ENCODE results near the gene GZMM. TPM values are rescaled to one million over a fixed set of nuclear protein-coding genes. Genes with fewer than 3 reads are reported as not detected.

The GZMM gene
- total RNA-seq, 1 donor from 2014 or later: not detected

GRCh38 chr19:567296-567900 lies 23.5 kb downstream of the GZMM start:
- no peak overlapping the region for H3K27ac ChIP-seq
- Mint-ChIP-seq H3K4me1 (peaks cover 13% of the 10 kb centered on the region), H3K9me3 (peaks cover 22% of the 10 kb centered on the region), H3K4me3 (no peak overlapping the region), H3K36me3 (peaks cover 26% of the 10 kb centered on the region), H3K27me3 (ENCODE audit: insufficient read depth, low read depth) (peaks cover 13% of the 10 kb centered on the region), H3K27ac (peak overlapping the region; percentile 74)
- no peak for DNase-seq (ENCODE audit: low spot score)
- no peaks in the 10 kb centered on the region for H3K4me1 ChIP-seq
- H3K9me3 ChIP-seq (ENCODE audit: low read depth): no peaks in the 10 kb centered on the region
- no peak overlapping the region for H3K4me3 ChIP-seq
- no peak overlapping the region for H2AFZ ChIP-seq (replicated peaks)
- no peak for TF ChIP-seq EZH2phosphoT487 (IDR thresholded peaks at IDR 0.05)
- TF ChIP-seq, protein P1, sequence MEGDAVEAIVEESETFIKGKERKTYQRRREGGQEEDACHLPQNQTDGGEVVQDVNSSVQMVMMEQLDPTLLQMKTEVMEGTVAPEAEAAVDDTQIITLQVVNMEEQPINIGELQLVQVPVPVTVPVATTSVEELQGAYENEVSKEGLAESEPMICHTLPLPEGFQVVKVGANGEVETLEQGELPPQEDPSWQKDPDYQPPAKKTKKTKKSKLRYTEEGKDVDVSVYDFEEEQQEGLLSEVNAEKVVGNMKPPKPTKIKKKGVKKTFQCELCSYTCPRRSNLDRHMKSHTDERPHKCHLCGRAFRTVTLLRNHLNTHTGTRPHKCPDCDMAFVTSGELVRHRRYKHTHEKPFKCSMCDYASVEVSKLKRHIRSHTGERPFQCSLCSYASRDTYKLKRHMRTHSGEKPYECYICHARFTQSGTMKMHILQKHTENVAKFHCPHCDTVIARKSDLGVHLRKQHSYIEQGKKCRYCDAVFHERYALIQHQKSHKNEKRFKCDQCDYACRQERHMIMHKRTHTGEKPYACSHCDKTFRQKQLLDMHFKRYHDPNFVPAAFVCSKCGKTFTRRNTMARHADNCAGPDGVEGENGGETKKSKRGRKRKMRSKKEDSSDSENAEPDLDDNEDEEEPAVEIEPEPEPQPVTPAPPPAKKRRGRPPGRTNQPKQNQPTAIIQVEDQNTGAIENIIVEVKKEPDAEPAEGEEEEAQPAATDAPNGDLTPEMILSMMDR (IDR thresholded peaks at IDR 0.05): no peak
- no peak for TF ChIP-seq EZH2 (IDR thresholded peaks at IDR 0.05)
- no peak overlapping the region for H3K4me2 ChIP-seq
- H3F3A ChIP-seq (ENCODE audit: low read depth): peaks cover 20% of the 10 kb centered on the region
- H3K9ac ChIP-seq: no peak overlapping the region
- H4K20me1 ChIP-seq (ENCODE audit: low read depth): no peaks in the 10 kb centered on the region
- no peaks in the 10 kb centered on the region for H3K36me3 ChIP-seq
- H3K27me3 ChIP-seq: peaks cover 8% of the 10 kb centered on the region
- peaks cover under 1% of the 10 kb centered on the region for H3K79me2 ChIP-seq (ENCODE audit: low read depth)

GRCh38 chr19:570251-570686 lies 26.4 kb downstream of the GZMM start:
- H3K4me1 Mint-ChIP-seq: peaks cover 29% of the 10 kb centered on the region
- Histone ChIP-seq H3K4me1 (peaks cover 11% of the 10 kb centered on the region), H3K9ac (no peak overlapping the region), H3K9me3 (ENCODE audit: low read depth) (no peaks in the 10 kb centered on the region), H3K27ac (no peak overlapping the region), H3K4me3 (no peak overlapping the region), H3K36me3 (no peaks in the 10 kb centered on the region), H4K20me1 (ENCODE audit: low read depth) (peaks cover 28% of the 10 kb centered on the region), H2AFZ (replicated peaks) (no peak overlapping the region), H3K4me2 (no peak overlapping the region), H3K27me3 (peaks cover 8% of the 10 kb centered on the region), H3K79me2 (ENCODE audit: low read depth) (peaks cover 29% of the 10 kb centered on the region), H3F3A (ENCODE audit: low read depth) (peaks cover 43% of the 10 kb centered on the region)
- no peak overlapping the region for H3K4me3 Mint-ChIP-seq
- TF ChIP-seq EZH2 (IDR thresholded peaks at IDR 0.05) (no peak), EZH2phosphoT487 (IDR thresholded peaks at IDR 0.05) (no peak)
- TF ChIP-seq, protein P1 (IDR thresholded peaks at IDR 0.05): no peak
- H3K36me3 Mint-ChIP-seq: peaks cover 18% of the 10 kb centered on the region
- H3K27me3 Mint-ChIP-seq (ENCODE audit: insufficient read depth, low read depth): peaks cover 13% of the 10 kb centered on the region
- DNase-seq (ENCODE audit: low spot score): no peak
- peaks cover 13% of the 10 kb centered on the region for H3K9me3 Mint-ChIP-seq
- H3K27ac Mint-ChIP-seq: no peak overlapping the region

DNA sequence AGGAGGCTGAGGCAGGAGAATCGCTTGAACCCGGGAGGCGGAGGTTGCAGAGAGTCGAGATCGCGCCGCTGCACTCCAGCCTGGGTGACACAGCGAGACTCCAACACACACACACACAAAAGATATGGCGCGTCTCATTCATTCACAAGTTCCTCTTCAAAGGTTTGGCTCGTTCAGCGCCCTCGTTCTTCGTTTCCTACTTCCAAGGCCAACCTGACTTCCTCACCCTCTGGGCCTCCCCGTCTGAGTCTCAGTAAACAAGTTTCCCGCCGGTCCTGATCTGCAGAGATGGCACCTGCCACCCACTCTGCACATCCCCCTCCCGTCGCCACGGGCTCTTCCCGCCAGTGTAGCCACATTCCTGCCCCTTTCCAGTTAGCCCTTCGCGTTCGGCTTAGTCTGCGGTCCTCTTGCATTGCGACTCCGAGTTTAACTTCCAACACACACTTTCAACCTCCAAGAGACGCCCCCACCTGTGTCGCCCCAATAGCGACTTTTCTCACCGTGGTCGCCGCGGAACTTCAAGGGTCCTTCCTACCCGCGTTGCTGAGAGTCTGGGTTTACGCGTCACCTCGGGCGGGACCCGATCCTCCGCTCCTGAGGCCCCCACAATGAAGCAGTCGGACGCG lies 27.2 kb downstream of the GZMM start:
- Mint-ChIP-seq H3K27me3 (ENCODE audit: insufficient read depth, low read depth) (peaks cover 13% of the 10 kb centered on the region), H3K4me3 (peak overlapping the region; percentile 96), H3K9me3 (peaks cover 13% of the 10 kb centered on the region), H3K27ac (peak overlapping the region; percentile 96), H3K4me1 (peaks cover 31% of the 10 kb centered on the region), H3K36me3 (peaks cover 18% of the 10 kb centered on the region)
- no peak for TF ChIP-seq EZH2 (IDR thresholded peaks at IDR 0.05)
- TF ChIP-seq, protein P1 (IDR thresholded peaks at IDR 0.05): no peak
- TF ChIP-seq EZH2phosphoT487 (IDR thresholded peaks at IDR 0.05): no peak
- Histone ChIP-seq H3K36me3 (no peaks in the 10 kb centered on the region), H3K4me2 (peak overlapping the region; percentile 86), H3K9me3 (ENCODE audit: low read depth) (no peaks in the 10 kb centered on the region), H4K20me1 (ENCODE audit: low read depth) (peaks cover 36% of the 10 kb centered on the region), H3K27ac (peak overlapping the region; percentile 64), H3K4me1 (peaks cover 16% of the 10 kb centered on the region), H3K79me2 (ENCODE audit: low read depth) (peaks cover 37% of the 10 kb centered on the region), H3F3A (ENCODE audit: low read depth) (peaks cover 43% of the 10 kb centered on the region), H3K9ac (no peak overlapping the region), H3K4me3 (peak overlapping the region; percentile 97), H2AFZ (replicated peaks) (peak overlapping the region; percentile 63), H3K27me3 (peaks cover 8% of the 10 kb centered on the region)
- DNase-seq (ENCODE audit: low spot score): peak; percentile 71

Measured in neural progenitor cell (in vitro differentiated cells).